Measurements from ENCODE around the gene DNAJC24. TPM values are rescaled to one million over a fixed set of nuclear protein-coding genes. Genes with fewer than 3 reads are reported as not detected.

DNAJC24 gene
- total and polyA plus RNA-seq, 2 donors from 2014 or later = 5.7 to 15.2 TPM

- H3K27ac ChIP-seq (ENCODE audit: low read depth in 2 of 2, low read length in 2 of 2) = no peak overlapping the region
- no peak overlapping the region for H3K9ac ChIP-seq (ENCODE audit: low read length in 3 of 3)
- H3K36me3 ChIP-seq (ENCODE audit: control insufficient read depth in 2 of 3, insufficient read depth in 3 of 3, low read length in 3 of 3) = no peaks in the 10 kb centered on the region
- FAIRE-seq (no peak), DNase-seq (no peak)
- H3K27me3 ChIP-seq (ENCODE audit: control insufficient read depth, insufficient read depth, low read length) = no peaks in the 10 kb centered on the region
- TF ChIP-seq, protein P1, sequence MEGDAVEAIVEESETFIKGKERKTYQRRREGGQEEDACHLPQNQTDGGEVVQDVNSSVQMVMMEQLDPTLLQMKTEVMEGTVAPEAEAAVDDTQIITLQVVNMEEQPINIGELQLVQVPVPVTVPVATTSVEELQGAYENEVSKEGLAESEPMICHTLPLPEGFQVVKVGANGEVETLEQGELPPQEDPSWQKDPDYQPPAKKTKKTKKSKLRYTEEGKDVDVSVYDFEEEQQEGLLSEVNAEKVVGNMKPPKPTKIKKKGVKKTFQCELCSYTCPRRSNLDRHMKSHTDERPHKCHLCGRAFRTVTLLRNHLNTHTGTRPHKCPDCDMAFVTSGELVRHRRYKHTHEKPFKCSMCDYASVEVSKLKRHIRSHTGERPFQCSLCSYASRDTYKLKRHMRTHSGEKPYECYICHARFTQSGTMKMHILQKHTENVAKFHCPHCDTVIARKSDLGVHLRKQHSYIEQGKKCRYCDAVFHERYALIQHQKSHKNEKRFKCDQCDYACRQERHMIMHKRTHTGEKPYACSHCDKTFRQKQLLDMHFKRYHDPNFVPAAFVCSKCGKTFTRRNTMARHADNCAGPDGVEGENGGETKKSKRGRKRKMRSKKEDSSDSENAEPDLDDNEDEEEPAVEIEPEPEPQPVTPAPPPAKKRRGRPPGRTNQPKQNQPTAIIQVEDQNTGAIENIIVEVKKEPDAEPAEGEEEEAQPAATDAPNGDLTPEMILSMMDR (IDR thresholded peaks at IDR 0.05; ENCODE audit: borderline replicate concordance, extremely low read depth, insufficient read depth) = no peak
- H3K9me3 ChIP-seq (ENCODE audit: control insufficient read depth in 2 of 3, insufficient read depth in 1 of 3, low read length in 3 of 3) = no peaks in the 10 kb centered on the region
- H3K4me1 ChIP-seq (ENCODE audit: control insufficient read depth in 2 of 3, insufficient read depth in 2 of 3, low read depth in 1 of 3, low read length in 3 of 3) = no peaks in the 10 kb centered on the region
- no peak overlapping the region for H3K4me3 ChIP-seq (ENCODE audit: low read length in 3 of 3)
- intact Hi-C loops (cut with DNase I) = no loop called here
Measured at GRCh38 chr11:31437742-31438435, 68.2 kb downstream of the DNAJC24 start.

- no peaks in the 10 kb centered on the region for H3K36me3 ChIP-seq (ENCODE audit: control insufficient read depth in 2 of 3, insufficient read depth in 3 of 3, low read length in 3 of 3)
- DNase-seq = no peak
- H3K4me3 ChIP-seq (ENCODE audit: low read length in 3 of 3) = no peak overlapping the region
- H3K9ac ChIP-seq (ENCODE audit: low read length in 3 of 3) = no peak overlapping the region
- H3K9me3 ChIP-seq (ENCODE audit: control insufficient read depth in 2 of 3, insufficient read depth in 1 of 3, low read length in 3 of 3) = no peaks in the 10 kb centered on the region
- H3K27me3 ChIP-seq (ENCODE audit: control insufficient read depth, insufficient read depth, low read length) = no peaks in the 10 kb centered on the region
- H3K27ac ChIP-seq (ENCODE audit: low read depth in 2 of 2, low read length in 2 of 2) = no peak overlapping the region
- no peak for FAIRE-seq
- TF ChIP-seq, protein P1 (IDR thresholded peaks at IDR 0.05; ENCODE audit: borderline replicate concordance, extremely low read depth, insufficient read depth) = no peak
- intact Hi-C loops (cut with DNase I) = no loop called here
- H3K4me1 ChIP-seq (ENCODE audit: control insufficient read depth in 2 of 3, insufficient read depth in 2 of 3, low read depth in 1 of 3, low read length in 3 of 3) = no peaks in the 10 kb centered on the region
Measured at GRCh38 chr11:31441296-31441695, 71.6 kb downstream of the DNAJC24 start.

GRCh38 chr11:31442086-31442485 lies 72.4 kb downstream of the DNAJC24 start:
- DNase-seq (peak in 3 of 5 donors; percentile 9 to 25 (median 20)), FAIRE-seq (no peak)
- no peak overlapping the region for H3K9ac ChIP-seq (ENCODE audit: low read length in 3 of 3)
- H3K9me3 ChIP-seq (ENCODE audit: control insufficient read depth in 2 of 3, insufficient read depth in 1 of 3, low read length in 3 of 3) = no peaks in the 10 kb centered on the region
- H3K27ac ChIP-seq (ENCODE audit: low read depth in 2 of 2, low read length in 2 of 2) = no peak overlapping the region
- H3K4me3 ChIP-seq (ENCODE audit: low read length in 3 of 3) = no peak overlapping the region
- H3K36me3 ChIP-seq (ENCODE audit: control insufficient read depth in 2 of 3, insufficient read depth in 3 of 3, low read length in 3 of 3) = no peaks in the 10 kb centered on the region
- TF ChIP-seq, protein P1 (IDR thresholded peaks at IDR 0.05; ENCODE audit: borderline replicate concordance, extremely low read depth, insufficient read depth) = no peak
- no peaks in the 10 kb centered on the region for H3K4me1 ChIP-seq (ENCODE audit: control insufficient read depth in 2 of 3, insufficient read depth in 2 of 3, low read depth in 1 of 3, low read length in 3 of 3)
- intact Hi-C loops (cut with DNase I) = no loop called here
- no peaks in the 10 kb centered on the region for H3K27me3 ChIP-seq (ENCODE audit: control insufficient read depth, insufficient read depth, low read length)

DNA sequence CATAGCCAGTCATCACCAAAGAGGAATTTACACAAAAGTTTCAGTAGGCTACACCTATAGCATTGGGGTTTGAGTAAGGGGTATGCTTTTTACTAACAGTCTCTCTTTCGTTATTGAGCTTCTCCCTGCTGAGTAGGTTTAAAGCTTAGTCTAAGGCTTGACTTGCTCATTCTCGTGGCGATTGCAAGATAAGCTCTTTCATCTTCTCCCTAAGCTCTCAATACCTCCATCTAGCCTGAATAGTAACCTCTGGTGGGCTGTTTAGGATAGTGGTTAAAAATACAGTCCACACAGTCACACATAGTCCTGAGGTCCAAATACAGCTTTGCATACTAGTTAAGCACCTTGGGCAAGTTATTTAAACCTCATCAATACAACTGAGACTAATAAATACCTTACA lies 74.1 kb downstream of the DNAJC24 start:
- no peak for FAIRE-seq
- Histone ChIP-seq H3K9ac (ENCODE audit: low read length in 3 of 3) (no peak overlapping the region), H3K36me3 (ENCODE audit: control insufficient read depth in 2 of 3, insufficient read depth in 3 of 3, low read length in 3 of 3) (no peaks in the 10 kb centered on the region), H3K4me3 (ENCODE audit: low read length in 3 of 3) (no peak overlapping the region), H3K27me3 (ENCODE audit: control insufficient read depth, insufficient read depth, low read length) (no peaks in the 10 kb centered on the region), H3K27ac (ENCODE audit: low read depth in 2 of 2, low read length in 2 of 2) (no peak overlapping the region), H3K4me1 (ENCODE audit: control insufficient read depth in 2 of 3, insufficient read depth in 2 of 3, low read depth in 1 of 3, low read length in 3 of 3) (no peaks in the 10 kb centered on the region), H3K9me3 (ENCODE audit: control insufficient read depth in 2 of 3, insufficient read depth in 1 of 3, low read length in 3 of 3) (no peaks in the 10 kb centered on the region)
- TF ChIP-seq, protein P1 (IDR thresholded peaks at IDR 0.05; ENCODE audit: borderline replicate concordance, extremely low read depth, insufficient read depth) = no peak
- intact Hi-C loops (cut with DNase I) = no loop called here
- no peak for DNase-seq

Data from kidney (tissue), 14 donors.